HEK293 (cell line): ENCODE results near the gene ATP5IF1.
A peak's percentile ranks its signal among the peaks of the same experiment; 100 is the strongest.

Experiments used
- EGR2 ChIP-seq: fragments of 450-650 bp; formaldehyde crosslinking; IDR thresholded peaks from 2 replicates; pipeline ENCODE4 v1.5.1; 2016; ENCODE audit warnings: low read depth, missing biosample characterization, missing genetic modification characterization
- GLIS1 ChIP-seq: fragments of 450-650 bp; formaldehyde crosslinking; IDR thresholded peaks from 2 replicates; pipeline ENCODE4 v1.5.1; 2016; ENCODE audit warnings: missing biosample characterization, missing genetic modification characterization
- KLF16 ChIP-seq: fragments of 450-650 bp; formaldehyde crosslinking; IDR thresholded peaks from 2 replicates; pipeline ENCODE4 v1.5.1; 2017; ENCODE audit warnings: missing biosample characterization, missing genetic modification characterization
- SP2 ChIP-seq: fragments of 450-650 bp; formaldehyde crosslinking; IDR thresholded peaks from 2 replicates; pipeline ENCODE4 v1.5.1; 2016; ENCODE audit warnings: missing biosample characterization, missing genetic modification characterization
- SP7 ChIP-seq: fragments of 450-650 bp; formaldehyde crosslinking; IDR thresholded peaks from 2 replicates; pipeline ENCODE4 v1.5.1; 2016; ENCODE audit warnings: missing biosample characterization, missing genetic modification characterization
- WT1 ChIP-seq: fragments of 450-650 bp; formaldehyde crosslinking; IDR thresholded peaks from 2 replicates; pipeline ENCODE4 v1.5.1; 2016; ENCODE audit warnings: missing biosample characterization, missing genetic modification characterization
- YY2 ChIP-seq: fragments of 450-650 bp; formaldehyde crosslinking; IDR thresholded peaks from 2 replicates; pipeline ENCODE4 v1.5.1; 2016; ENCODE audit warnings: missing biosample characterization, missing genetic modification characterization
- ZBTB1 ChIP-seq: fragments of 450-650 bp; formaldehyde crosslinking; IDR thresholded peaks from 2 replicates; pipeline ENCODE4 v1.5.1; 2016; ENCODE audit warnings: missing biosample characterization, missing genetic modification characterization
- ZBTB17 ChIP-seq: fragments of 450-650 bp; formaldehyde crosslinking; IDR thresholded peaks from 2 replicates; pipeline ENCODE4 v1.5.1; 2016; ENCODE audit warnings: missing biosample characterization, missing genetic modification characterization
- ZBTB49 ChIP-seq: fragments of 450-650 bp; formaldehyde crosslinking; IDR thresholded peaks from 2 replicates; pipeline ENCODE4 v1.5.1; 2016; ENCODE audit warnings: missing biosample characterization, missing genetic modification characterization, low read depth
- ZNF138 ChIP-seq: fragments of 450-650 bp; formaldehyde crosslinking; IDR thresholded peaks from 2 replicates; pipeline ENCODE4 v1.5.1; 2016; ENCODE audit warnings: missing biosample characterization, missing genetic modification characterization, borderline replicate concordance
- ZNF19 ChIP-seq: fragments of 450-650 bp; formaldehyde crosslinking; IDR thresholded peaks from 2 replicates; pipeline ENCODE4; 2016; ENCODE audit warnings: missing biosample characterization, missing genetic modification characterization, low read depth
- ZNF2 ChIP-seq: fragments of 450-650 bp; formaldehyde crosslinking; IDR thresholded peaks from 2 replicates; pipeline ENCODE4 v1.5.1; 2016; ENCODE audit warnings: missing biosample characterization, missing genetic modification characterization
- ZNF280D ChIP-seq: fragments of 450-650 bp; formaldehyde crosslinking; IDR thresholded peaks from 2 replicates; pipeline ENCODE4 v1.5.1; 2016; ENCODE audit warnings: missing biosample characterization, missing genetic modification characterization
- ZNF292 ChIP-seq: fragments of 450-650 bp; formaldehyde crosslinking; IDR thresholded peaks from 2 replicates; pipeline ENCODE4 v1.5.1; 2016; ENCODE audit warnings: low read depth, missing biosample characterization, missing genetic modification characterization, borderline replicate concordance
- ZNF354C ChIP-seq: fragments of 450-650 bp; formaldehyde crosslinking; IDR thresholded peaks from 2 replicates; pipeline ENCODE4 v1.5.1; 2016; ENCODE audit warnings: missing biosample characterization, missing genetic modification characterization, low read depth, borderline replicate concordance
- ZNF362 ChIP-seq: fragments of 450-650 bp; formaldehyde crosslinking; IDR thresholded peaks from 2 replicates; pipeline ENCODE4 v1.5.1; 2016; ENCODE audit warnings: missing biosample characterization, missing genetic modification characterization
- ZNF398 ChIP-seq: fragments of 450-650 bp; formaldehyde crosslinking; IDR thresholded peaks from 2 replicates; pipeline ENCODE4 v1.5.1; 2017; ENCODE audit warnings: missing biosample characterization, missing genetic modification characterization
- ZNF501 ChIP-seq: fragments of 450-650 bp; formaldehyde crosslinking; IDR thresholded peaks from 2 replicates; pipeline ENCODE4 v1.5.1; 2016; ENCODE audit warnings: missing biosample characterization, missing genetic modification characterization
- ZNF521 ChIP-seq: fragments of 450-650 bp; formaldehyde crosslinking; IDR thresholded peaks from 2 replicates; pipeline ENCODE4 v1.5.1; 2017; ENCODE audit warnings: missing biosample characterization, mild to moderate bottlenecking, missing genetic modification characterization
- ZNF548 ChIP-seq: fragments of 450-650 bp; formaldehyde crosslinking; IDR thresholded peaks from 2 replicates; pipeline ENCODE4 v1.5.1; 2016; ENCODE audit warnings: missing biosample characterization, missing genetic modification characterization
- ZNF558 ChIP-seq: fragments of 450-650 bp; formaldehyde crosslinking; IDR thresholded peaks from 2 replicates; pipeline ENCODE4 v1.5.1; 2016; ENCODE audit warnings: missing biosample characterization, missing genetic modification characterization
- ZNF624 ChIP-seq: fragments of 450-650 bp; formaldehyde crosslinking; IDR thresholded peaks from 2 replicates; pipeline ENCODE4 v1.5.1; 2017; ENCODE audit warnings: missing biosample characterization, missing genetic modification characterization
- ZNF639 ChIP-seq: fragments of 450-650 bp; formaldehyde crosslinking; IDR thresholded peaks from 2 replicates; pipeline ENCODE4 v1.5.1; 2016; ENCODE audit warnings: missing biosample characterization, missing genetic modification characterization
- ZNF692 ChIP-seq: fragments of 450-650 bp; formaldehyde crosslinking; IDR thresholded peaks from 2 replicates; pipeline ENCODE4 v1.5.1; 2016; ENCODE audit warnings: missing biosample characterization, missing genetic modification characterization
- ZSCAN23 ChIP-seq: fragments of 450-650 bp; formaldehyde crosslinking; IDR thresholded peaks from 2 replicates; pipeline ENCODE4 v1.5.1; 2016; ENCODE audit warnings: missing biosample characterization, missing genetic modification characterization
- ZSCAN4 ChIP-seq: fragments of 450-650 bp; formaldehyde crosslinking; IDR thresholded peaks from 2 replicates; pipeline ENCODE4 v1.5.1; 2017; ENCODE audit warnings: missing biosample characterization, missing genetic modification characterization

Gene ATP5IF1

GRCh38 chr1:28259252-28259933 is 23.5 kb downstream of the ATP5IF1 start, which contains the start of gene SESN2 (continued):
- TF ChIP-seq ZNF398 (tag by site-specific recombination) (no peak), ZNF138 (no peak), ZNF548 (no peak), ZNF624 (tag by site-specific recombination) (no peak), ZNF354C (tag by site-specific recombination) (no peak), KLF16 (tag by site-specific recombination) (0 out of 2 replicates have a peak, but pooled peaks have one; percentile 60), ZNF2 (tag by site-specific recombination) (peak; percentile 21; the same call in 1 of the 2 replicates), ZNF558 (peak; percentile 40; the same call in 1 of the 2 replicates), ZNF639 (tag by site-specific recombination) (peak; percentile 62; the same call in 1 of the 2 replicates), YY2 (tag by site-specific recombination) (peak; percentile 27; the same call in 1 of the 2 replicates), ZNF362 (tag by site-specific recombination) (no peak), ZBTB49 (tag by site-specific recombination) (no peak), ZSCAN23 (tag by site-specific recombination) (no peak), ZNF501 (tag by site-specific recombination) (peak; percentile 92), EGR2 (tag by site-specific recombination) (no peak), ZNF521 (tag by site-specific recombination) (no peak), WT1 (tag by site-specific recombination) (0 out of 2 replicates have a peak, but pooled peaks have one; percentile 8), ZNF292 (tag by site-specific recombination) (no peak), ZSCAN4 (tag by site-specific recombination) (no peak), ZNF692 (no peak), ZBTB17 (tag by site-specific recombination) (no peak), ZNF19 (tag by site-specific recombination) (no peak), SP7 (tag by site-specific recombination) (peak; percentile 64), ZNF280D (tag by site-specific recombination) (no peak), GLIS1 (tag by site-specific recombination) (peak; percentile 54), ZBTB1 (tag by site-specific recombination) (no peak), SP2 (peak; percentile 95)
